ENCODE results near the gene ARHGEF2. TPM values are rescaled to one million over a fixed set of nuclear protein-coding genes. Genes with fewer than 3 reads are reported as not detected.

Gene ARHGEF2
- total RNA-seq, 1 donor from 2014 or later: 169 TPM

GRCh38 chr1:155947292-155947691 lies 31.1 kb downstream of the ARHGEF2 start:
- DNase-seq (ENCODE audit: low spot score in 2 of 2): no peak
- Histone ChIP-seq H3K4me1 (no peaks in the 10 kb centered on the region), H3K36me3 (peaks cover 58 to 62% of the 10 kb centered on the region in 2 donors), H3K4me3 (no peak overlapping the region), H3K27me3 (no peaks in the 10 kb centered on the region), H3K9me3 (no peaks in the 10 kb centered on the region), H3K27ac (peak overlapping the region in 1 of 2 donors; percentile 25)
- no peak for TF ChIP-seq CTCF (IDR thresholded peaks at IDR 0.05)
- intact Hi-C loops (cut with DNase I): no loop called here

- peak overlapping the region; percentile 48 to 59 for H3K27ac ChIP-seq
- TF ChIP-seq CTCF (IDR thresholded peaks at IDR 0.05): no peak
- DNase-seq (ENCODE audit: low spot score in 2 of 2): no peak
These were observed 31.6 kb downstream of the ARHGEF2 start for GRCh38 chr1:155946633-155947219.

GRCh38 chr1:155944444-155944799 lies 33.9 kb downstream of the ARHGEF2 start:
- Histone ChIP-seq H3K4me1 (peaks cover 20 to 26% of the 10 kb centered on the region in 2 donors), H3K9me3 (no peaks in the 10 kb centered on the region), H3K27ac (peak overlapping the region in 1 of 2 donors; percentile 59), H3K36me3 (peaks cover 29 to 34% of the 10 kb centered on the region in 2 donors), H3K4me3 (no peak overlapping the region), H3K27me3 (no peaks in the 10 kb centered on the region)
- no peak for TF ChIP-seq CTCF (IDR thresholded peaks at IDR 0.05)
- intact Hi-C loops (cut with DNase I): no loop called here
- no peak for DNase-seq (ENCODE audit: low spot score in 2 of 2)

More at GRCh38 chr1:155946633-155947219, 31.6 kb downstream of the ARHGEF2 start:
- peaks cover 52 to 57% of the 10 kb centered on the region in 2 donors for H3K36me3 ChIP-seq
- H3K4me3 ChIP-seq: no peak overlapping the region
- peaks cover 1 to 4% of the 10 kb centered on the region in 2 donors for H3K4me1 ChIP-seq
- no peaks in the 10 kb centered on the region for H3K9me3 ChIP-seq
- H3K27me3 ChIP-seq: no peaks in the 10 kb centered on the region
- intact Hi-C loops (cut with DNase I): no loop called here

GRCh38 chr1:155942578-155943141 lies 35.7 kb downstream of the ARHGEF2 start:
- intact Hi-C loops (cut with DNase I): no loop called here
- TF ChIP-seq CTCF (IDR thresholded peaks at IDR 0.05): no peak
- Histone ChIP-seq H3K27me3 (no peaks in the 10 kb centered on the region), H3K36me3 (peaks cover 12 to 16% of the 10 kb centered on the region in 2 donors), H3K9me3 (no peaks in the 10 kb centered on the region), H3K4me1 (peaks cover 20 to 38% of the 10 kb centered on the region in 2 donors), H3K4me3 (no peak overlapping the region), H3K27ac (peak overlapping the region; percentile 80 to 92)
- DNase-seq (ENCODE audit: low spot score in 2 of 2): no peak

- DNase-seq (ENCODE audit: low spot score in 2 of 2): no peak
- H3K4me3 ChIP-seq: no peak overlapping the region
- H3K4me1 ChIP-seq: peaks cover 20 to 38% of the 10 kb centered on the region in 2 donors
- no peaks in the 10 kb centered on the region for H3K27me3 ChIP-seq
- no peaks in the 10 kb centered on the region for H3K9me3 ChIP-seq
- intact Hi-C loops (cut with DNase I): no loop called here
- H3K27ac ChIP-seq: peak overlapping the region; percentile 80 to 92
- H3K36me3 ChIP-seq: peaks cover 5 to 9% of the 10 kb centered on the region in 2 donors
- no peak for TF ChIP-seq CTCF (IDR thresholded peaks at IDR 0.05)
These were observed 36.4 kb downstream of the ARHGEF2 start for GRCh38 chr1:155941845-155942531.

All from ascending aorta (tissue), 2 donors.